Right lobe of liver (tissue), 6 donors: ENCODE data around the gene DUOX2. TPM values are rescaled to one million over a fixed set of nuclear protein-coding genes. Genes with fewer than 3 reads are reported as not detected.

Experiments
- ATAC-seq, 4 donors: fragments of 200-7000 bp; cut with Tn5 transposase; one replicate each; pipeline ENCODE4 v1.9.1; 2020; ENCODE audit warnings: mild to moderate bottlenecking in 4 of 4, moderate library complexity in 4 of 4
- DNase-seq, 3 donors: peaks; one replicate each; pipeline ENCODE4 v3.0.0-alpha.2; 2020
- H3K27ac ChIP-seq, 3 donors: fragments of 200-600 bp; one replicate each; pipeline ENCODE4 v1.8.0; 2022
- H3K27me3 ChIP-seq, 2 donors: fragments of 200-600 bp; one replicate each; pipeline ENCODE4 v1.8.0; 2022
- H3K36me3 ChIP-seq, 4 donors: fragments of 200-600 bp; sonication (generic) in 1 of 4; one replicate each; pipeline versions ENCODE4 v1.5.1 to v1.8.0; 2017 to 2022; ENCODE audit warnings: control low read depth in 1 of 4
- H3K4me1 ChIP-seq, 4 donors: fragments of 200-600 bp; sonication (generic) in 1 of 4; one replicate each; pipeline versions ENCODE4 v1.5.1 to v1.8.0; 2017 to 2022; ENCODE audit warnings: control low read depth in 1 of 4
- H3K4me3 ChIP-seq, 3 donors: fragments of 200-600 bp; one replicate each; pipeline ENCODE4 v1.8.0; 2022
- H3K9me3 ChIP-seq, 4 donors: fragments of 200-600 bp; sonication (generic) in 1 of 4; one replicate each; pipeline versions ENCODE4 v1.5.1 to v1.8.0; 2017 to 2022; ENCODE audit warnings: control low read depth in 1 of 4
- CTCF ChIP-seq, 4 donors: fragments of 200-600 bp in 3 of 4; fragments of 450-650 bp in 1 of 4; IDR thresholded peaks; one replicate each; pipeline versions ENCODE4 v1.5.1 to v1.8.0; 2016 to 2022; ENCODE audit warnings: antibody characterized with exemption in 4 of 4, mild to moderate bottlenecking in 2 of 4
- POLR2A ChIP-seq: fragments of 450-650 bp; IDR thresholded peaks from one replicate; pipeline ENCODE4 v1.6.1; 2017; ENCODE audit warnings: antibody characterized with exemption, mild to moderate bottlenecking
- WGBS: methylation state at CpG from one replicate; pipeline ENCODE4 v1.1.6; 2018; ENCODE audit warnings: low coverage, low lambda C conversion rate; ENCODE audit not compliant: insufficient coverage; ENCODE audit errors: missing lambda C conversion rate; 5-methylcytosine and 5-hydroxymethylcytosine counted together
- intact Hi-C, 2 donors: fragments of 100-400 bp; cut with DNase I; formaldehyde crosslinking; loops; one replicate each; pipeline versions ENCODE4 v1.11.2 to v1.14.1; 2022
- total RNA-seq, 6 experiments: library from RNA; depleted of rRNA in 2 of 6; stranded (reverse); fragments of >200 nt in 2 of 6; fragmentation: NEBNext Ultra II Directional in 3 of 6; extraction: Animal tissue kit (Norgen Biotek cat#: 25700) in 3 of 6; gene quantifications; one replicate each; pipeline versions ENCODE4 v1.1.0 to v1.2.4, GENCODE V29; 2016 to 2023
- donor health status: DM: no; HTN: yes; CAD: no.
- donor health status: DM: no; HTN: no; CAD: no.
- donor health status: DM: no; HTN: no; CAD: no.
- donor health status: DM: no; HTN: yes; CAD: no.
- donor health status: DM: no; HTN: yes; CAD: no.

The DUOX2 gene
- total RNA-seq, 6 experiments from 2014 or later, result 0.02 to 0.93 (median 0.25) TPM; not detected in 1

DNA sequence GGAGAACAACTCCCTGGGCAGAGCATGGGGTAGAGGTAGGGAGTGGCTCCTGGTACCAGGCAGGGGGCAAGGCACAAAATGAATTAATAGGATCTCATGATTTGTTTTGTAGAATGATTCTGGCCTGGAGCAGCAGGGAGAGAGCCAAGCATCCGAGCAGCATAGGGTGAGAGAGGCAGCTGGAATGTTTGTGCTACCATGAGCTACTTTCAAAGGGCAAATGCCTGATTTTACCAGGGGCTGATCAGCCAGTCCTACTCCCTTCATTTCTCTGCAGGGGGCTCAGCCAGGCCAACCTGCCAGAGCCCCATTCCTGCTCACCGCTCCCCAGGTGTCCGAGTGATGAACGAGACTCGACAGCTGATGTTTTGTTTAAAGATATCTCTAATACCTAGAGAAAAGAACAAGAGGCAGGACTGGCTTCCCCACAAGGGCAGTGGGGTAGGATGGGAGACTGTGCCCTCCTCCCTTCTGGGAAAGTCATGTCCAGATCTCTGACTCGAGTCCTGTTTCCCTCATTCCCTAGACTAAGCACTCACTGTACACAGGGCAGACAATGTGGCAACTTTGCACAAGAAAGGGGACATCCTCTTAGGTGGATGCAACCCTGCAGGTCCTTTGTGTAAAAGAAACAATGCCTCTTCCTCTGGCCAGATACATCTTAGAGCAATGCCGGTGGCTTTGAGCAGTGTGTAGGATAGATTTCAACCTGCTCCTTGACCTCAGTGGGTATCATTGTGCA, 12.9 kb downstream of the DUOX2 start:
- no peak for ATAC-seq
- TF ChIP-seq CTCF (IDR thresholded peaks at IDR 0.05) (no peak), POLR2A (no peak)

GRCh38 chr15:45099549-45100165, 14.3 kb downstream of the DUOX2 start:
- no peak for ATAC-seq
- Histone ChIP-seq H3K36me3 (no peaks in the 10 kb centered on the region), H3K9me3 (no peaks in the 10 kb centered on the region), H3K4me1 (no peaks in the 10 kb centered on the region), H3K27me3 (no peaks in the 10 kb centered on the region), H3K4me3 (no peak overlapping the region), H3K27ac (no peak overlapping the region)
- WGBS, result 92% methylated on average over 6 of the region's 23 CpGs
- intact Hi-C loops, result no loop called here
- TF ChIP-seq POLR2A (no peak), CTCF (IDR thresholded peaks at IDR 0.05) (no peak)
- DNase-seq, result no peak

More for the DNA sequence above, 12.9 kb downstream of the DUOX2 start:
- Histone ChIP-seq H3K27ac (no peak overlapping the region), H3K4me3 (no peak overlapping the region), H3K9me3 (no peaks in the 10 kb centered on the region), H3K4me1 (no peaks in the 10 kb centered on the region), H3K36me3 (no peaks in the 10 kb centered on the region), H3K27me3 (no peaks in the 10 kb centered on the region)
- DNase-seq, result no peak
- WGBS, result 86% methylated on average over 5 of the region's 7 CpGs
- intact Hi-C loops, result no loop called here

DNA sequence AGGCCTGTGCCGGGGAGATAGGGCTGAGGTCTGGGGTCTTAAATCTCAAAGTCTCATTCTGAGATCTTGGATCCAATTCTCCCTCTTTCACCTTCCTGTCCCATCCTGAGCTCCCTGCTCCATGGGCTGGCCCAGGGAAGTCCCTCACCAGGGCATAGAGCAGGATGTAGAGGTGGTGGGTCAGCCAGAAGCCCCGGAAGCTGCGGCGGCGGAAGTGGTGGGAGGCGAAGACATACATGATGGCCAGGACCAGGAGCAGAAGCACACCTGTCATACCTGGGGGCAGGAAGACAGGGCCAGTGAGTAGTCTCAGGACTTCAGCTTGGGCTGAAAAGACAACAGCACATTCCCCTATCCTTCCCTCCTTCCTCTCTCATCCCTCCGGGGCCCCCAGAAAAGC, 16.5 kb downstream of the DUOX2 start:
- intact Hi-C loops, result no loop called here
- DNase-seq, result no peak

DNA sequence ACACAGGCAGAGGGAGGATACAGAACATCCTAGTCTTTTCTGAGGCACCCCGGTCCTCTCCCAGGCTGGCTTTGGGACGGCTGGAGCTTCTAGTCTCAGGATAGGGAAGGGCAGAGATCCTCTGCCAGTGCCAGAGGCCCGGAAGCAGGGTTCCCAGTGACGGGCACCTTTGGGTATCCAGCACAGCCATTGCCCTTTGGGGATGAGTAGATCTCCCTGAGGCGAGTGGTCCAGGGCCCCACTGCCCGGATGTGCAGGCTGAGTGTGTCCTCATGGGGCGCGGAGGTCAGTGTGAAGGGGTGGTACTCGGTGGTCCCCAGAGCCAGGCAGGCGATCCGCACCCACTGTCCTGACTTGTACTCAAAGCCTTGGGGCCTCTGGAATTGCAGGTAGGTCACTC, 18.3 kb downstream of the DUOX2 start:
- H3K9me3 ChIP-seq, result no peaks in the 10 kb centered on the region
- ATAC-seq (no peak), DNase-seq (no peak)
- H3K4me3 ChIP-seq, result no peak overlapping the region
- no peak overlapping the region for H3K27ac ChIP-seq
- no peak for TF ChIP-seq CTCF (IDR thresholded peaks at IDR 0.05)
- no peak for TF ChIP-seq POLR2A
- H3K36me3 ChIP-seq, result no peaks in the 10 kb centered on the region
- intact Hi-C loops, result no loop called here
- no peaks in the 10 kb centered on the region for H3K4me1 ChIP-seq
- 80% methylated on average over 2 of the region's 11 CpGs for WGBS
- no peaks in the 10 kb centered on the region for H3K27me3 ChIP-seq

More for the DNA sequence above, 16.5 kb downstream of the DUOX2 start:
- no peaks in the 10 kb centered on the region for H3K4me1 ChIP-seq
- no peak overlapping the region for H3K4me3 ChIP-seq
- ATAC-seq, result no peak
- no peaks in the 10 kb centered on the region for H3K9me3 ChIP-seq
- no peaks in the 10 kb centered on the region for H3K36me3 ChIP-seq
- no peaks in the 10 kb centered on the region for H3K27me3 ChIP-seq
- no peak overlapping the region for H3K27ac ChIP-seq
- TF ChIP-seq POLR2A (no peak), CTCF (IDR thresholded peaks at IDR 0.05) (no peak)
- WGBS, result 100% methylated on average over 1 of the region's 7 CpGs
